MM.1S (cell line): ENCODE data around the gene GSG1L.

Experiments used
- EZH2 ChIP-seq: fragments of 300-600 bp; sonication (generic); optimal IDR thresholded peaks from 2 replicates; pipeline ENCODE3; 2017; ENCODE audit warnings: low read depth, mild to moderate bottlenecking, antibody characterized with exemption, low read length, mixed read lengths
- TF ChIP-seq, protein P1 (sequence below): fragments of 300-600 bp; sonication (generic); IDR thresholded peaks from 2 replicates; pipeline ENCODE4 v1.5.1; 2016; ENCODE audit warnings: antibody characterized with exemption, low read length, mixed read lengths

DNA sequence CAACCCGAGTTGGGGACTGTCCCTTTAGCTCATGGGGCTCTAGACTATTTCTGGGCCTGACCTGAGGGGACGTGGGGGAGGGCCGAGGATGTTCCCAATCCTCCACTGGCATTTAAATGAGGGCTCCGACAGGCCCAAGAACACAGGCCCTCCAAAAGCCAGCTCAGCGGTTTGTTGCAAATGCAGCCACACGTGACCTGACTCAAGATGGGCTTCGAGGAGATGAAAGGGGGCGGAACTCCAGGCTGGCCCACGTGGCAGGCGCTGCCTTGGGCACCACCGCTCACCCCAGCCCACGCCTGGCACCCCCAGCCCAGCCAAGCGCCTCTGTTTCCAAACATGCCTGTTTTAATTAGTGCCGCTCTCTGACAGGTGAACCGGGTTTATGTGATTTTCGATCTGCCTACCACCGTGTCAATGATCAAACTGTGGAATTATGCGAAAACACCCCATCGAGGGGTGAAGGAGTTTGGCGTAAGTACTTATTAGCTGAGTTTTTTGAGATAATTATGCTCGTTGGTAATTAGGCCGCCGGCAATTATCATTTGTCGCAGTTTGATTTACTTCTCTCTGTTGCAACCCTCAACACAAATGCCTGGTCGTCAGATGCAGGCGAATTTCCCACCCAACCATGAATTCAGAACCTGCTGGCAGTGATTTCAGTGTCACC is 286.8 kb downstream of the GSG1L start:
- TF ChIP-seq EZH2 = no peak
- TF ChIP-seq, protein P1, sequence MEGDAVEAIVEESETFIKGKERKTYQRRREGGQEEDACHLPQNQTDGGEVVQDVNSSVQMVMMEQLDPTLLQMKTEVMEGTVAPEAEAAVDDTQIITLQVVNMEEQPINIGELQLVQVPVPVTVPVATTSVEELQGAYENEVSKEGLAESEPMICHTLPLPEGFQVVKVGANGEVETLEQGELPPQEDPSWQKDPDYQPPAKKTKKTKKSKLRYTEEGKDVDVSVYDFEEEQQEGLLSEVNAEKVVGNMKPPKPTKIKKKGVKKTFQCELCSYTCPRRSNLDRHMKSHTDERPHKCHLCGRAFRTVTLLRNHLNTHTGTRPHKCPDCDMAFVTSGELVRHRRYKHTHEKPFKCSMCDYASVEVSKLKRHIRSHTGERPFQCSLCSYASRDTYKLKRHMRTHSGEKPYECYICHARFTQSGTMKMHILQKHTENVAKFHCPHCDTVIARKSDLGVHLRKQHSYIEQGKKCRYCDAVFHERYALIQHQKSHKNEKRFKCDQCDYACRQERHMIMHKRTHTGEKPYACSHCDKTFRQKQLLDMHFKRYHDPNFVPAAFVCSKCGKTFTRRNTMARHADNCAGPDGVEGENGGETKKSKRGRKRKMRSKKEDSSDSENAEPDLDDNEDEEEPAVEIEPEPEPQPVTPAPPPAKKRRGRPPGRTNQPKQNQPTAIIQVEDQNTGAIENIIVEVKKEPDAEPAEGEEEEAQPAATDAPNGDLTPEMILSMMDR = no peak
